Thyroid gland (tissue), 4 donors: Measurements from ENCODE around the gene TGFB1. TPM values are rescaled to one million over a fixed set of nuclear protein-coding genes. Genes with fewer than 3 reads are reported as not detected.
A peak's percentile ranks its signal among the peaks of the same experiment; 100 is the strongest.

ENCODE experiments used
- DNase-seq, 2 donors: peaks; one replicate each; pipeline ENCODE4 v3.0.0-alpha.2; 2019
- H3K27ac ChIP-seq, 3 donors: fragments of 200-600 bp; sonication (generic); 1 replicate in 2 of 3; 2 replicates in 1 of 3; pipeline ENCODE4 v1.5.1; 2016 to 2019; ENCODE audit warnings: mild to moderate bottlenecking in 1 of 3, moderate library complexity in 1 of 3
- H3K27me3 ChIP-seq: fragments of 200-600 bp; sonication (generic); one replicate; pipeline ENCODE4 v1.5.1; 2019
- H3K36me3 ChIP-seq, 2 donors: fragments of 200-600 bp; sonication (generic); one replicate each; pipeline ENCODE4 v1.5.1; 2016 to 2019
- H3K4me1 ChIP-seq, 2 donors: fragments of 200-600 bp; sonication (generic); one replicate each; pipeline ENCODE4 v1.5.1; 2017 to 2019
- H3K4me3 ChIP-seq, 3 donors: fragments of 200-600 bp; sonication (generic); replicated peaks in 1 of 3; 1 replicate in 2 of 3; 2 replicates in 1 of 3; pipeline ENCODE4 v1.5.1; 2016; ENCODE audit warnings: mild to moderate bottlenecking in 1 of 3
- H3K9me3 ChIP-seq: fragments of 200-600 bp; sonication (generic); one replicate; pipeline ENCODE4 v1.5.1; 2017
- CTCF ChIP-seq, 6 experiments: fragments of 200-600 bp in 3 of 6; fragments of 450-650 bp in 3 of 6; sonication (generic) in 3 of 6; IDR thresholded peaks; one replicate each; pipeline ENCODE4 v1.5.1; 2016 to 2019; ENCODE audit warnings: antibody characterized with exemption in 6 of 6, mild to moderate bottlenecking in 2 of 6, inconsistent platforms in 1 of 6, moderate library complexity in 1 of 6
- POLR2A ChIP-seq, 2 donors: fragments of 450-650 bp; IDR thresholded peaks; one replicate each; pipeline ENCODE4 v1.6.1; 2017; ENCODE audit warnings: antibody characterized with exemption in 2 of 2, mild to moderate bottlenecking in 2 of 2, moderate library complexity in 1 of 2
- WGBS, 2 donors: methylation state at CpG; one replicate each; pipeline ENCODE4 v1.1.5; 2017; 5-methylcytosine and 5-hydroxymethylcytosine counted together
- intact Hi-C: fragments of 100-400 bp; cut with DNase I; formaldehyde crosslinking; loops from one replicate; pipeline ENCODE4 v1.15.1; 2023
- total RNA-seq, 4 donors: library from RNA; depleted of rRNA; stranded (reverse); fragments of >200 nt; gene quantifications; one replicate each; pipeline ENCODE4 v1.2.3, GENCODE V29; 2016

Gene TGFB1
- total RNA-seq, 4 donors from 2014 or later: 9.6 to 13.7 (median 11.0) TPM

GRCh38 chr19:41322451-41322850, 31.3 kb downstream of the TGFB1 start:
- Histone ChIP-seq H3K9me3 (no peaks in the 10 kb centered on the region), H3K4me1 (peaks cover 31 to 61% of the 10 kb centered on the region in 2 donors), H3K36me3 (peaks cover 8 to 22% of the 10 kb centered on the region in 2 donors), H3K27me3 (no peaks in the 10 kb centered on the region), H3K4me3 (no peak overlapping the region), H3K27ac (peak overlapping the region in 2 of 3 donors; percentile 76 to 85)
- 85 to 88% methylated on average over 10 to 11 of the region's 11 CpGs for WGBS, 2 donors
- TF ChIP-seq CTCF (IDR thresholded peaks at IDR 0.05): no peak
- TF ChIP-seq POLR2A (IDR thresholded peaks at IDR 0.05): no peak
- intact Hi-C loops: no loop called here
- no peak for DNase-seq

- Histone ChIP-seq H3K27me3 (no peaks in the 10 kb centered on the region), H3K4me1 (peaks cover 24 to 54% of the 10 kb centered on the region in 2 donors), H3K27ac (peak overlapping the region in 2 of 3 donors; percentile 53 to 76), H3K36me3 (peaks cover 13 to 29% of the 10 kb centered on the region in 2 donors), H3K9me3 (no peaks in the 10 kb centered on the region), H3K4me3 (no peak overlapping the region)
- TF ChIP-seq POLR2A (IDR thresholded peaks at IDR 0.05) (no peak), CTCF (IDR thresholded peaks at IDR 0.05) (peak in 5 of 6 experiments; percentile 10 to 54 (median 49))
- DNase-seq: peak; percentile 37 to 44
- WGBS, 2 donors: 55 to 68% methylated on average over 5 to 10 of the region's 10 CpGs
- intact Hi-C loops: no loop called here
These were observed 32.0 kb downstream of the TGFB1 start for GRCh38 chr19:41321600-41322270.

GRCh38 chr19:41321204-41321599, 32.5 kb downstream of the TGFB1 start:
- peaks cover 19 to 35% of the 10 kb centered on the region in 2 donors for H3K36me3 ChIP-seq
- no peak overlapping the region for H3K27ac ChIP-seq
- DNase-seq: no peak
- intact Hi-C loops: no loop called here
- no peaks in the 10 kb centered on the region for H3K9me3 ChIP-seq
- no peaks in the 10 kb centered on the region for H3K27me3 ChIP-seq
- no peak for TF ChIP-seq CTCF (IDR thresholded peaks at IDR 0.05)
- no peak for TF ChIP-seq POLR2A (IDR thresholded peaks at IDR 0.05)
- WGBS, 2 donors: 67 to 98% methylated on average over 6 of the region's 7 CpGs
- peaks cover 21 to 49% of the 10 kb centered on the region in 2 donors for H3K4me1 ChIP-seq
- no peak overlapping the region for H3K4me3 ChIP-seq

- H3K36me3 ChIP-seq: peaks cover 23 to 35% of the 10 kb centered on the region in 2 donors
- no peak for TF ChIP-seq POLR2A (IDR thresholded peaks at IDR 0.05)
- TF ChIP-seq CTCF (IDR thresholded peaks at IDR 0.05): no peak
- 83 to 100% methylated on average over 3 to 4 of the region's 4 CpGs for whole genome bisulfite sequencing, 2 donors
- intact Hi-C loops: no loop called here
- H3K27ac ChIP-seq: no peak overlapping the region
- no peaks in the 10 kb centered on the region for H3K27me3 ChIP-seq
- H3K4me3 ChIP-seq: no peak overlapping the region
- DNase-seq: no peak
- H3K9me3 ChIP-seq: no peaks in the 10 kb centered on the region
- H3K4me1 ChIP-seq: peaks cover 14 to 43% of the 10 kb centered on the region in 2 donors
These were observed 33.2 kb downstream of the TGFB1 start for GRCh38 chr19:41320568-41320967.

GRCh38 chr19:41320185-41320518, 33.6 kb downstream of the TGFB1 start:
- intact Hi-C loops: no loop called here
- H3K36me3 ChIP-seq: peaks cover 23 to 35% of the 10 kb centered on the region in 2 donors

More at GRCh38 chr19:41320185-41320518, 33.6 kb downstream of the TGFB1 start:
- TF ChIP-seq CTCF (IDR thresholded peaks at IDR 0.05) (no peak), POLR2A (IDR thresholded peaks at IDR 0.05) (no peak)
- WGBS, 2 donors: 91 to 93% methylated on average over 3 to 7 of the region's 11 CpGs
- no peak overlapping the region for H3K4me3 ChIP-seq
- no peak overlapping the region for H3K27ac ChIP-seq
- H3K9me3 ChIP-seq: no peaks in the 10 kb centered on the region
- DNase-seq: no peak
- peaks cover 10 to 38% of the 10 kb centered on the region in 2 donors for H3K4me1 ChIP-seq
- no peaks in the 10 kb centered on the region for H3K27me3 ChIP-seq
